ENCODE results near the gene CATSPERD. TPM values are rescaled to one million over a fixed set of nuclear protein-coding genes. Genes with fewer than 3 reads are reported as not detected.
"Not testable (repeated sequence)": the region's sequence is repeated elsewhere in the genome, so short reads cannot be mapped to it uniquely, and the experiment has no call there.

Gene CATSPERD
- total and polyA plus RNA-seq, 3 experiments from 2014 or later, result not detected

DNA sequence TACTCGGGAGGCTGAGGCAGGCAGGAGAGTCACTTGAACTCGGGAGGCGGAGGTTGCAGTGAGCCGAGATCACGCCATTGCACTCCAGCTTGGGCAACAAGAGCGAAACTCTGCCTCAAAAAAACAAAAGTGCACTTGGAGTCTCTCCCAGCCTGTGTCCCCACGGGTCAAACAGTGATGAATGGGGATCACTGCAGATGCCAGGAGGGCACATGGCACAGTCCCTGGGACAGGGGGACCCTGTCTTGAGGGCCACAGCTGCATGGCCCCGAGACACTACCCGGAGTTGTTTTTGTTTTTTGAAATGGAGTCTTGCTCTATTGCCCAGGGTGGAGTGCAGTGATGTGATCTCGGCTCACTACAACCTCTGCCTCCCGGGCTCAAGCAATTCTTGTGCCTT lies 60.5 kb downstream of the CATSPERD start:
- H3K4me1 ChIP-seq (ENCODE audit: insufficient read depth, low read length); H3K27me3 Mint-ChIP-seq; CTCF ChIA-PET; H3K9me3 Mint-ChIP-seq; H3K4me3 ChIP-seq (ENCODE audit: low read length); H3K27me3 ChIP-seq (ENCODE audit: insufficient read depth, low read length, poor library complexity, severe bottlenecking); H3K4me3 Mint-ChIP-seq; POLR2A ChIA-PET; DNase-seq; H3K9me3 ChIP-seq (ENCODE audit: low read length); H3K36me3 ChIP-seq (ENCODE audit: insufficient read depth, low read length); H3K27ac ChIP-seq (ENCODE audit: low read depth, low read length); H3K4me1 Mint-ChIP-seq; H3K27ac Mint-ChIP-seq: not testable (repeated sequence)
- peaks cover 0 to 17% (median 2%) of the 10 kb centered on the region in 3 donors for H3K36me3 Mint-ChIP-seq

DNA sequence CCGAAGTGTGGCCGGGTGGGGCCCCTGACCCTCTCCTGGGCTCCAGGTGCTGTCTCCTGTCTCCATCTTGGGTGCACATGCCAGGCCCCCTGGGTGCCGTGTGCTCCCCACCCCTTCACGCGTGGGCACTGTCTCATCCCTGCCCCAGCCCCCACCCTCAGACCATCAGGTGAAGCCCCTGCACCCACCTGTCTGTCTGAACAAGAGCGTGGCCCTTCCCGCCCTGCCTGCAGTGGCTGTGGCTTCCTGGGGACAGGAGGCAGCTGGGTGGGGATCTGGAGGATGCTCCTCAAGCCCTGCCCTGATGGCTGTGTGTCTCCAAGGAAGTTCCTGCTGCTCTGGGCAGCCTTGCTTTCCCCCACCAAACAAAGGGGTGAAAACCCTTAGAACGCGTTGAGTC lies 61.9 kb downstream of the CATSPERD start:
- Histone ChIP-seq H3K4me1 (ENCODE audit: insufficient read depth, low read length) (no peaks in the 10 kb centered on the region), H3K27me3 (ENCODE audit: insufficient read depth, low read length, poor library complexity, severe bottlenecking) (no peaks in the 10 kb centered on the region), H3K36me3 (ENCODE audit: insufficient read depth, low read length) (peaks cover 10% of the 10 kb centered on the region), H3K4me3 (ENCODE audit: low read length) (no peak overlapping the region), H3K9me3 (ENCODE audit: low read length) (no peaks in the 10 kb centered on the region), H3K27ac (ENCODE audit: low read depth, low read length) (no peak overlapping the region)
- Mint-ChIP-seq H3K9me3 (no peaks in the 10 kb centered on the region), H3K27ac (no peak overlapping the region), H3K27me3 (no peaks in the 10 kb centered on the region), H3K4me1 (no peaks in the 10 kb centered on the region), H3K36me3 (peaks cover 0 to 28% (median 2%) of the 10 kb centered on the region in 3 donors), H3K4me3 (no peak overlapping the region)
- CTCF ChIA-PET, result no interaction called here
- DNase-seq, result no peak
- POLR2A ChIA-PET, result no interaction called here

DNA sequence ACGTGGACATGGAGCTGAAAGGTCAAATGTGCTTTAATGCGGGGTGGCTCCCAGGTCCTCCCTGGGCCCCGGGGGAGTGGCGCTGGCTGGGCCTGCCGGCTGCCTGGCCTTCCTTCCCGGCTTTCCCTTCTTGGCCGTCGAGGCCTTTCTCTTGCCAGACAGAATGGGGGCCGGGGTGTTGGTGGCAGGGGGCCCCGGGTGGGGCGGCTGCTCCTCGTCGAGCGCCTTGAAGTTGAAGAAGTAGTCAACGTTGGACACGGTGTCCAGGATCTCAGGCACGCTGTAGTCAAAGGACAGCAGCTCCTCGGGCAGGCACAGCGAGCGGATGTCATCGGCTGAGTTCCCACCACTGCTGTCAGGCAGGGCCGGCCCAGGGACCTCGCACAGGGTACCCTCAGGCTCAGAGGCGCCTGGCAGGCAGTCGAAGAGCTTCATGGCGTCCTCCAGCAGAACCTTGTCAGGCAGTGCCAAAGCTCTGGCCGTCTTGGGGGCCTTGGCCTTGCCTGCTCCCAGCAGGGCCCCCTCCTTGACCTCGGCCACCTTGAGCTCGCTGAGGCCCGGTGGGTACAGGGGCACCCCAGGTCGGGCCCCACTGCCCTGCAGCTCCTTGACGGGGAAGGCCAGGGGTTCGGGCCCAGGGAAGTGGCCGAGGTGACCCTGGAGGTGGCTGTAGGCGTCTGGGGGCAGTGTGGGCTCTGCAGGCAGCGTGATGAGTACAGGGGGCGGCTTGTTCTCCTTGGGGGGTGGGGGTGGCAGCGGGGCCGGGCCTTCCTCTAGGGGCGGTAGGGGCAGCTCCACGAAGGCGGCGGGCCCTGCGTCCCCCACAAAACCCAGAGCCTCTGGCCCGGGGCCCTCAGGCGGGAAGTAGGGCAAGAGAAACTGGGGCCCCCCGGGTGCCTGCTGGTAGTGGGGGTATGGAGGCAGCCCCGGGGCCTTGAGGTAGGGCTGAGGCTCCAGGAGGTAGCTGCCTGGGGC lies 62.8 kb downstream of the CATSPERD start:
- Histone ChIP-seq H3K4me3 (ENCODE audit: low read length) (no peak overlapping the region), H3K27ac (ENCODE audit: low read depth, low read length) (no peak overlapping the region), H3K36me3 (ENCODE audit: insufficient read depth, low read length) (peaks cover 17% of the 10 kb centered on the region), H3K4me1 (ENCODE audit: insufficient read depth, low read length) (no peaks in the 10 kb centered on the region), H3K9me3 (ENCODE audit: low read length) (no peaks in the 10 kb centered on the region), H3K27me3 (ENCODE audit: insufficient read depth, low read length, poor library complexity, severe bottlenecking) (no peaks in the 10 kb centered on the region)
- POLR2A ChIA-PET, result no interaction called here
- Mint-ChIP-seq H3K36me3 (peaks cover 2 to 34% (median 4%) of the 10 kb centered on the region in 3 donors), H3K4me3 (no peak overlapping the region), H3K27ac (no peak overlapping the region), H3K4me1 (peaks cover 0 to under 1% (median 0%) of the 10 kb centered on the region in 3 donors), H3K9me3 (no peaks in the 10 kb centered on the region), H3K27me3 (no peaks in the 10 kb centered on the region)
- CTCF ChIA-PET, result no interaction called here
- no peak for DNase-seq

DNA sequence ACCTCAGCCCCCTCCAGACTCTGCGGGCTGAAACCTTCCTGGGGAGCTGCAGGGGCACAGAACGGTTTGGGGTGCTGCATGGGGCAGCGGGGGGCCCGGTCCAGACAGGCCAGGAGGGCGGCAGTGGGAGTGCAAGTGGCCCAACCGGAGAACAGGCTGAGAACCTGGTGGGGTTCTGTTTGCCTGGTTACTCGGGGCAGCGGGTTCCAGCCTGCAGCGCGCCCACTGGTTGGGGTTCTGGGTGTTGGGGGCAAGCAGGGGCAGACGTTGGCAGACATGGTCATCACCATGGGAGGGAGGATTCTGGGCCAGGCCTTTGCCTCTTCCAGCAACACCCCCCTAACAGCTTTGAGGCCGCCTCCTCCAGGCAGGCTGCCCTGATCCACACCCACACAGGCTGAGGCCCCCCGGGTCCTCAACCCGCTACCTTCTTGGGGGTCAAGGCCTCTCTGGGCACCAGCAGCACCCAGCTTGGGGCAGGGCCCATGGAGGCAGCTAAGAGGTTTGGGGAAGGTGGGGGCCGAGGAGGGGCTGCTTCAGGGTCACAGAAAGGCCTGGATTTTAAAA lies 64.2 kb downstream of the CATSPERD start, which contains the start of gene PRR22:
PRR22 (minus strand) TSS at position 166 of the 567 bp plus-strand sequence; CDS start at position 80, 86 bp downstream.
- Mint-ChIP-seq H3K9me3 (no peaks in the 10 kb centered on the region), H3K4me3 (no peak within 1 kb of the TSS), H3K27me3 (no peaks in the 10 kb centered on the region), H3K36me3 (peaks cover 2 to 45% (median 7%) of the 10 kb centered on the region in 3 donors), H3K4me1 (peaks cover 2 to 4% (median 3%) of the 10 kb centered on the region in 3 donors), H3K27ac (no peak within 1 kb of the TSS)
- Histone ChIP-seq H3K27me3 (ENCODE audit: insufficient read depth, low read length, poor library complexity, severe bottlenecking) (no peaks in the 10 kb centered on the region), H3K4me1 (ENCODE audit: insufficient read depth, low read length) (peaks cover under 1% of the 10 kb centered on the region), H3K9me3 (ENCODE audit: low read length) (no peaks in the 10 kb centered on the region), H3K27ac (ENCODE audit: low read depth, low read length) (no peak within 1 kb of the TSS), H3K36me3 (ENCODE audit: insufficient read depth, low read length) (peaks cover 22% of the 10 kb centered on the region), H3K4me3 (ENCODE audit: low read length) (no peak within 1 kb of the TSS)
- CTCF ChIA-PET, result no interaction called here
- DNase-seq, result no peak
- POLR2A ChIA-PET, result no interaction called here

DNA sequence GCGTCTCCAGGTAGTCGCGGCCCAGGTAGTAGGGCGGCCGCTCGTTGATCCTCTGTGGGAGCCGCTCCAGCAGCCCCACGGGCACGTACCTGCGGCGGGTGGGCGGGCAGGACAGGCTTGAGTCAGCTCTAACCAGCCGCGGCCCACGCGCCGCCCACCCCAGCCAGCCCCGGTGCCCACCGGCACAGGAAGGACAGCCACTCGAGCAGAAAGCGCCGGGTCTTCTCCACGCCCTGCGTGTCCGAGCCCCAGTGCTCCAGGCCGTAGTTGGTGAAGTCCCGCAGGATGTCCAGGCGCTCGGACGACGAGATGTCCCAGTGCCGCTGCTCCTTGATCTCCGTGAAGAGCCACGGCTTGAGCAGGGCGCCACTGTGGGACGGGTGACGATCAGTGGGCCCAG lies 65.0 kb downstream of the CATSPERD start:
- no peak overlapping the region for H3K27ac ChIP-seq (ENCODE audit: low read depth, low read length)
- H3K9me3 ChIP-seq (ENCODE audit: low read length), result no peaks in the 10 kb centered on the region
- no peak overlapping the region for H3K4me3 ChIP-seq (ENCODE audit: low read length)
- no peaks in the 10 kb centered on the region for H3K27me3 ChIP-seq (ENCODE audit: insufficient read depth, low read length, poor library complexity, severe bottlenecking)
- Mint-ChIP-seq H3K4me3 (no peak overlapping the region), H3K9me3 (no peaks in the 10 kb centered on the region), H3K36me3 (peaks cover 6 to 51% (median 11%) of the 10 kb centered on the region in 3 donors), H3K27me3 (no peaks in the 10 kb centered on the region), H3K4me1 (peaks cover 9% of the 10 kb centered on the region in 3 donors), H3K27ac (no peak overlapping the region)
- H3K36me3 ChIP-seq (ENCODE audit: insufficient read depth, low read length), result peaks cover 26% of the 10 kb centered on the region
- DNase-seq, result no peak
- POLR2A ChIA-PET, result no interaction called here
- H3K4me1 ChIP-seq (ENCODE audit: insufficient read depth, low read length), result peaks cover 8% of the 10 kb centered on the region
- CTCF ChIA-PET, result no interaction called here

DNA sequence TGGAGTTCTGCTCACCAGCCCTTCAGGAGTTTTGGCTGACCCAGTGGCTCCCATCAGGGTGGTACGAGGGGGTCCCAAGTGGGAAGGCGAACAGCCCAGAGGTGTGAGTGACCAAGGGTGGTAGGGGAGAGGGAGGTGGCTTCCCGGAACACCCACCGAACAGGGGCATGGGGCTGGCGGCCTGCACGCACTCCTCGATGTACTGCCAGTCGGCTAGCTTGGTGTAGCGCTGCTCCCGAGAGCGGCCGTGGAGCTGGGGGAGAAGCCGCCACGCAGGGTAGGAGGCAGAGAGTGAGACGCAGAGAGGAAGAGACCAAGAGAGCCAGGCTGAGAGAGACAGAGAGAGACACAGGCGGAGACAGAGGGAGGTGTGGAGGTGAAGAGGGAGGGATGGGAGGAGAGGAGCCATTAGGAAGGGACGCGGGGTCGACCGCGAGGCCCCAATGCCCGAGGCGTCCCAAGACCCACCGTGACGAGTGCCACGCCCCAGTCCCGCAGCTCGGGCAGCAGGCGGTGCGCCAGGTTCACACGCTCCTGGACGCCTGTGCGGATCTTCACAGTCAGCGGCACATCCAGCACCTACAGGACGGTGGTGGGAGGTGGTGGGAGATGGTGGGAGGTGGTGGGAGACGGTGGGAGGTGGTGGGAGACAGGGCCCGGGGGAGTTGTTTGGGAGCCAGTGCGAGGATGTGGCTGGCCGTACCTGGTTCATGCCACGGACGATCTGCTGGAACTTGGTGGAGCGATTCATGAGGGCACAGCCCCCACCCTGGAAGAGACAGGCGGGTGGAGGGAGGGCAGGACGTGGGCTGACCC lies 66.4 kb downstream of the CATSPERD start:
- DNase-seq, result no peak
- Mint-ChIP-seq H3K4me3 (no peak overlapping the region), H3K4me1 (peaks cover 16 to 18% (median 17%) of the 10 kb centered on the region in 3 donors), H3K9me3 (peaks cover 0 to 3% (median 0%) of the 10 kb centered on the region in 5 donors), H3K36me3 (peaks cover 7 to 58% (median 12%) of the 10 kb centered on the region in 3 donors), H3K27ac (peak overlapping the region in 1 of 8 donors; percentile 94), H3K27me3 (peaks cover 0 to 2% of the 10 kb centered on the region in 2 donors)
- H3K27ac ChIP-seq (ENCODE audit: low read depth, low read length), result no peak overlapping the region
- peaks cover 26% of the 10 kb centered on the region for H3K36me3 ChIP-seq (ENCODE audit: insufficient read depth, low read length)
- peaks cover 14% of the 10 kb centered on the region for H3K4me1 ChIP-seq (ENCODE audit: insufficient read depth, low read length)
- no peaks in the 10 kb centered on the region for H3K9me3 ChIP-seq (ENCODE audit: low read length)
- ChIA-PET POLR2A (no interaction called here), CTCF (no interaction called here)
- H3K27me3 ChIP-seq (ENCODE audit: insufficient read depth, low read length, poor library complexity, severe bottlenecking), result no peaks in the 10 kb centered on the region
- no peak overlapping the region for H3K4me3 ChIP-seq (ENCODE audit: low read length)

DNA sequence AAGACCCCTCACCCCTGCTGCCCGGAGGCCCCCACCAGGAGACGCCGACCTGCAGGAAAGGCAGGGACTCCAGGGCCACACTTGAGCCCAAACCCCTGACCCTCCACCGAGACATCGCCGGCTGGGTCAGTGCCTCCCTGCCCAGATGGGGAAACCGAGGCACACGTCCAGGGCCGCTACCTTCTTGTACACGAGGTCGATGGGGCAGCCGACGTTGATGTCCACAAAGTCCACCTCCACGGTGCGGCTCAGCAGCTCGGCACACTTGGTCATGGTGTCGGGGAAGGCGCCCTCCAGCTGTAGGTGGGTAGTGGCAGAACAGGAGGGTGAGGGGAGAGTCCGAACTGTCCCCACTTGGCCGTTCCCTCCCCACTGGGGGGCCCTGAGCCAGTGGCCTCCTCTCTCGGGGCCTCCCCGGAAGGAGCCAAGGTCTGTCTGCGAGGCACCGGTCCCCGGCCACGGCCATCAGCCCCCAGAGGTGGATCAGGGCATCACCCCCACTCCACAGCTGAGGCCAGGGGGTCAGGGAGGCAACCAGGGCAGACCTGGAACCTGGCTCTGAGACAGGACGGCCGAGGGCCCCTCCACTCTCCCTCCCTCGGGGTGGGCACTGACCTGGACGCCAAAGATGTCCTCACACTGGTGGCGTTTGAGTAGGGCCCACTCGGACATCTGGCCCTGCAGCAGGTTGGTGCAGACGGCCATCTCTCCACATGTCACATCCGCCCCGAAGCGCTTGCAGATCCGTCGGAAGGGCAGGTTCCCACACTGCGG lies 67.2 kb downstream of the CATSPERD start:
- Histone ChIP-seq H3K36me3 (ENCODE audit: insufficient read depth, low read length) (peaks cover 26% of the 10 kb centered on the region), H3K27me3 (ENCODE audit: insufficient read depth, low read length, poor library complexity, severe bottlenecking) (no peaks in the 10 kb centered on the region), H3K27ac (ENCODE audit: low read depth, low read length) (no peak overlapping the region), H3K4me1 (ENCODE audit: insufficient read depth, low read length) (peaks cover 14% of the 10 kb centered on the region), H3K9me3 (ENCODE audit: low read length) (no peaks in the 10 kb centered on the region), H3K4me3 (ENCODE audit: low read length) (no peak overlapping the region)
- H3K4me3 Mint-ChIP-seq, result peak overlapping the region in 1 of 7 donors; percentile 70
- peaks cover 0 to 2% of the 10 kb centered on the region in 2 donors for H3K27me3 Mint-ChIP-seq
- peaks cover 16 to 18% (median 17%) of the 10 kb centered on the region in 3 donors for H3K4me1 Mint-ChIP-seq
- H3K36me3 Mint-ChIP-seq, result peaks cover 7 to 58% (median 12%) of the 10 kb centered on the region in 3 donors
- H3K9me3 Mint-ChIP-seq, result peaks cover 0 to 3% (median 0%) of the 10 kb centered on the region in 5 donors
- no peak for DNase-seq
- CTCF ChIA-PET, result interaction anchor here (0.8 to 1.5 kb wide), 2 partner anchors 16 to 68 kb away, joined by 3 to 4 read pairs; partner anchors contain the start of gene LONP1
- POLR2A ChIA-PET, result no interaction called here
- H3K27ac Mint-ChIP-seq, result no peak overlapping the region

Data from CD8-positive, alpha-beta memory T cell (primary cell).